ENCODE results near the gene PFKFB2.

DNA sequence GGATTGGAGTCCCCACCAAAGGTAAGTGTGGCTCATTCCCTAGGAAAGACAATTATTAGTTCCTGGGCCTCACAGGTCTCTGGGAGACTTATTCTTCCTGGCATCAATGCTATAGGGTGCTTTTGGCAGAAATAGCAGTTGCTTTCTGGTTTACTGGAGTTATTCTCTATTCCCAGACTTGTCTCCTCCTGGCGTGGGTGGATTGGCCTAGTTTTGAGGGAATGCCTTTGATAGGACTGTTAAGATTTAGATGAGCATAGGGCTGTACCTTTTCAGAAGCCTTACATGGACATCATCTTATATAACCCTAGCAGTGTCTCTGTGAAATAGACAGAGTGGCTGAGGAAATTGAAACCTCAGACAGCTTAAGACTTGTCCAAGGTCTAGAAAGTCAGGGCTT, 9.0 kb downstream of the PFKFB2 start:
- TF ChIP-seq POLR2A (IDR thresholded peaks at IDR 0.05; ENCODE audit: low read depth, low read length) (no peak), POLR2AphosphoS5 (IDR thresholded peaks at IDR 0.05; ENCODE audit: low read depth, low read length) (no peak)
